Nephron (organoid): Measurements from ENCODE around the gene DMTF1.
"Not testable (repeated sequence)": the region's sequence is repeated elsewhere in the genome, so short reads cannot be mapped to it uniquely, and the experiment has no call there.

Experiments used
- H3K27ac Mint-ChIP-seq, 3 experiments: 2 replicates each; pipeline ENCODE4 v1.8.0; 2020; ENCODE audit warnings: mixed read lengths in 3 of 3, mild to moderate bottlenecking in 2 of 3, moderate library complexity in 1 of 3
- H3K27me3 Mint-ChIP-seq: 2 replicates; pipeline ENCODE4 v1.8.0; 2021; ENCODE audit warnings: low read depth, mild to moderate bottlenecking, moderate library complexity, mixed read lengths
- H3K36me3 Mint-ChIP-seq: 2 replicates; pipeline ENCODE4 v1.8.0; 2020; ENCODE audit warnings: low read depth, mixed read lengths
- H3K4me1 Mint-ChIP-seq: 2 replicates; pipeline ENCODE4 v1.8.0; 2020; ENCODE audit warnings: mixed read lengths
- H3K4me3 Mint-ChIP-seq, 3 experiments: 2 replicates each; pipeline ENCODE4 v1.8.0; 2020; ENCODE audit warnings: mild to moderate bottlenecking in 3 of 3, mixed read lengths in 3 of 3, moderate library complexity in 2 of 3
- H3K9me3 Mint-ChIP-seq: 2 replicates; pipeline ENCODE4 v1.8.0; 2020; ENCODE audit warnings: mixed read lengths
- CTCF ChIP-seq, 3 experiments: fragments of 200-600 bp; sonication (generic); IDR thresholded peaks; one replicate each; pipeline ENCODE4 v1.5.0; 2021; ENCODE audit warnings: antibody characterized with exemption in 3 of 3; ENCODE audit not compliant: unreplicated experiment in 3 of 3

The DMTF1 gene

GRCh38 chr7:87202208-87202607, 50.0 kb downstream of the DMTF1 start:
- Mint-ChIP-seq H3K4me3 (no peak overlapping the region), H3K27ac (no peak overlapping the region), H3K27me3 (no peaks in the 10 kb centered on the region), H3K4me1 (no peaks in the 10 kb centered on the region), H3K9me3 (peaks cover 30% of the 10 kb centered on the region), H3K36me3 (peaks cover 86% of the 10 kb centered on the region)
- no peak for TF ChIP-seq CTCF (IDR thresholded peaks at IDR 0.05; ENCODE audit: unreplicated experiment in 3 of 3)

GRCh38 chr7:87202705-87203104, 50.5 kb downstream of the DMTF1 start:
- Mint-ChIP-seq H3K4me1 (no peaks in the 10 kb centered on the region), H3K27ac (no peak overlapping the region), H3K36me3 (peaks cover 83% of the 10 kb centered on the region), H3K27me3 (no peaks in the 10 kb centered on the region), H3K4me3 (no peak overlapping the region), H3K9me3 (peaks cover 31% of the 10 kb centered on the region)
- no peak for TF ChIP-seq CTCF (IDR thresholded peaks at IDR 0.05; ENCODE audit: unreplicated experiment in 3 of 3)

- H3K36me3 Mint-ChIP-seq = peaks cover 83% of the 10 kb centered on the region
- not testable (repeated sequence) for H3K4me1 Mint-ChIP-seq, H3K27me3 Mint-ChIP-seq, H3K27ac Mint-ChIP-seq, H3K4me3 Mint-ChIP-seq
- peaks cover 39% of the 10 kb centered on the region for H3K9me3 Mint-ChIP-seq
Measured at GRCh38 chr7:87203929-87204328, 51.7 kb downstream of the DMTF1 start.

- no peak for TF ChIP-seq CTCF (IDR thresholded peaks at IDR 0.05; ENCODE audit: unreplicated experiment in 3 of 3)
- no peaks in the 10 kb centered on the region for H3K4me1 Mint-ChIP-seq
- no peak overlapping the region for H3K27ac Mint-ChIP-seq
- no peaks in the 10 kb centered on the region for H3K27me3 Mint-ChIP-seq
- peaks cover 39% of the 10 kb centered on the region for H3K9me3 Mint-ChIP-seq
- peaks cover 80% of the 10 kb centered on the region for H3K36me3 Mint-ChIP-seq
- H3K4me3 Mint-ChIP-seq = no peak overlapping the region
Measured at GRCh38 chr7:87204933-87205332, 52.7 kb downstream of the DMTF1 start.

GRCh38 chr7:87205701-87206100, 53.4 kb downstream of the DMTF1 start:
- peaks cover 39% of the 10 kb centered on the region for H3K9me3 Mint-ChIP-seq
- H3K27ac Mint-ChIP-seq, H3K4me3 Mint-ChIP-seq, H3K27me3 Mint-ChIP-seq, H3K4me1 Mint-ChIP-seq: not testable (repeated sequence)
- peaks cover 78% of the 10 kb centered on the region for H3K36me3 Mint-ChIP-seq

GRCh38 chr7:87206361-87206760, 54.1 kb downstream of the DMTF1 start:
- Mint-ChIP-seq H3K9me3 (peaks cover 39% of the 10 kb centered on the region), H3K27ac (no peak overlapping the region), H3K4me3 (no peak overlapping the region), H3K4me1 (no peaks in the 10 kb centered on the region), H3K27me3 (no peaks in the 10 kb centered on the region), H3K36me3 (peaks cover 72% of the 10 kb centered on the region)
- TF ChIP-seq CTCF (IDR thresholded peaks at IDR 0.05; ENCODE audit: unreplicated experiment in 3 of 3) = no peak

GRCh38 chr7:87209295-87209924, 57.2 kb downstream of the DMTF1 start:
- no peak for TF ChIP-seq CTCF (IDR thresholded peaks at IDR 0.05; ENCODE audit: unreplicated experiment in 3 of 3)
- H3K27me3 Mint-ChIP-seq = no peaks in the 10 kb centered on the region
- peaks cover 50% of the 10 kb centered on the region for H3K36me3 Mint-ChIP-seq
- H3K4me3 Mint-ChIP-seq = no peak overlapping the region
- peaks cover 23% of the 10 kb centered on the region for H3K9me3 Mint-ChIP-seq
- no peak overlapping the region for H3K27ac Mint-ChIP-seq
- peaks cover 14% of the 10 kb centered on the region for H3K4me1 Mint-ChIP-seq
